K562 (cell line): ENCODE results near the gene TNC. TPM values are rescaled to one million over a fixed set of nuclear protein-coding genes. Genes with fewer than 3 reads are reported as not detected.
A peak's percentile ranks its signal among the peaks of the same experiment; 100 is the strongest.

Experiments used
- ATF3 ChIP-seq, 2 experiments: fragments of 450-650 bp in 1 of 2; sonication (generic) in 1 of 2; formaldehyde crosslinking in 1 of 2; IDR thresholded peaks in 1 of 2; conservative IDR thresholded peaks in 1 of 2; 2 replicates each; pipeline versions ENCODE4 v1.6.1 to v1.8.1; 2016 to 2023; ENCODE audit warnings: mild to moderate bottlenecking in 2 of 2, moderate library complexity in 2 of 2, inconsistent platforms in 1 of 2, missing genetic modification reagents in 1 of 2
- ATF7 ChIP-seq: fragments of 450-650 bp; IDR thresholded peaks from 2 replicates; pipeline ENCODE4 v1.7.1; 2014; ENCODE audit warnings: mild to moderate bottlenecking, moderate library complexity
- CEBPG ChIP-seq, 3 experiments: fragments of 200-800 bp in 1 of 3; sonication (Bioruptor generic) in 1 of 3; sonication (generic) in 1 of 3; formaldehyde crosslinking in 1 of 3; IDR thresholded peaks in 2 of 3; conservative IDR thresholded peaks in 1 of 3; 2 replicates each; pipeline versions ENCODE4 v1.6.1 to v1.8.0; 2016 to 2022; ENCODE audit warnings: missing compliant biosample characterization in 2 of 3, missing genetic modification characterization in 2 of 3, mild to moderate bottlenecking in 1 of 3, missing genetic modification reagents in 1 of 3
- CHCHD3 ChIP-seq: fragments of 250-450 bp; sonication (Bioruptor Pico); IDR thresholded peaks from 2 replicates; pipeline ENCODE4 v2.1.2; 2022; ENCODE audit warnings: mild to moderate bottlenecking
- CTCF ChIP-seq, 3 experiments: IDR thresholded peaks in 2 of 3; conservative IDR thresholded peaks in 1 of 3; 2 replicates each; pipeline ENCODE4 v1.5.1; 2011 to 2012; ENCODE audit warnings: low read length in 3 of 3, mild to moderate bottlenecking in 3 of 3, control low read depth in 2 of 3, improper control_type of control experiment in 1 of 3, inconsistent platforms in 1 of 3, low read depth in 1 of 3, mixed read lengths in 1 of 3, moderate library complexity in 1 of 3; ENCODE audit not compliant: insufficient read depth in 2 of 3
- ESRRA ChIP-seq: fragments of 450-650 bp; IDR thresholded peaks from 2 replicates; pipeline ENCODE4 v1.6.1; 2014; ENCODE audit warnings: low read depth, mild to moderate bottlenecking, moderate library complexity, borderline replicate concordance
- GMEB1 ChIP-seq: fragments of 250-450 bp; sonication (Bioruptor Pico); IDR thresholded peaks from 2 replicates; pipeline ENCODE4 v1.4.0; 2020; ENCODE audit warnings: mild to moderate bottlenecking
- HDAC8 ChIP-seq: fragments of 450-650 bp; IDR thresholded peaks from 2 replicates; pipeline ENCODE4 v1.6.1; 2016; ENCODE audit warnings: mild to moderate bottlenecking, missing genetic modification characterization, moderate library complexity, missing compliant biosample characterization
- MCM3 ChIP-seq: fragments of 450-650 bp; IDR thresholded peaks from 2 replicates; pipeline ENCODE4 v1.6.1; 2016
- MEF2D ChIP-seq: conservative IDR thresholded peaks from 2 replicates; pipeline ENCODE4 v1.6.1; 2016; ENCODE audit warnings: low read depth, missing genetic modification characterization, missing compliant biosample characterization
- PRMT5 ChIP-seq: sonication (generic); formaldehyde crosslinking; IDR thresholded peaks from 2 replicates; pipeline ENCODE4 v1.5.0; 2020; ENCODE audit warnings: missing genetic modification reagents
- RFX7 ChIP-seq: fragments of 250-450 bp; sonication (Bioruptor Pico); IDR thresholded peaks from 2 replicates; pipeline ENCODE4 v1.5.1; 2021; ENCODE audit warnings: mild to moderate bottlenecking
- SIRT6 ChIP-seq: IDR thresholded peaks from one replicate; pipeline ENCODE4 v1.6.1; 2012; ENCODE audit warnings: low read depth, mild to moderate bottlenecking, control low read depth, inconsistent platforms, low read length, moderate library complexity
- STAG1 ChIP-seq: sonication (generic); formaldehyde crosslinking; IDR thresholded peaks from 2 replicates; pipeline ENCODE4 v1.5.0; 2020; ENCODE audit warnings: missing genetic modification reagents, borderline replicate concordance
- THRA ChIP-seq: fragments of 450-650 bp; IDR thresholded peaks from 2 replicates; pipeline ENCODE4 v1.6.1; 2017; ENCODE audit warnings: mild to moderate bottlenecking, moderate library complexity
- YY1 ChIP-seq, 3 experiments: IDR thresholded peaks; 2 replicates each; pipeline ENCODE4 v1.6.1; 2011; ENCODE audit warnings: low read length in 2 of 3, mild to moderate bottlenecking in 2 of 3, moderate library complexity in 2 of 3, borderline replicate concordance in 1 of 3, control low read depth in 1 of 3, low read depth in 1 of 3; ENCODE audit not compliant: insufficient read depth in 3 of 3, insufficient replicate concordance in 2 of 3, control insufficient read depth in 1 of 3, insufficient read length in 1 of 3; ENCODE audit errors: extremely low read depth in 1 of 3
- ZBTB26 ChIP-seq: fragments of 450-650 bp; formaldehyde crosslinking; IDR thresholded peaks from 2 replicates; pipeline ENCODE4 v1.4.0; 2022; ENCODE audit warnings: missing genetic modification characterization
- polyA plus RNA-seq, 8 experiments: library from polyadenylated mRNA; depleted of rRNA in 4 of 8; stranded (reverse) in 5 of 8; unstranded in 3 of 8; fragments of >200 nt; fragmentation: Nextera tagmentation in 2 of 8; fragmentation: Illumina TruSeq in 1 of 8; extraction: Ambion mirVana in 2 of 8; extraction: Trizol in 1 of 8; gene quantifications; 2 replicates each; pipeline versions ENCODE4 v1.2.1 to v1.2.3, GENCODE V29; 2011 to 2014; ENCODE audit warnings: inconsistent platforms in 1 of 8, missing spikeins in 1 of 8
- total RNA-seq, 7 experiments: library from RNA; depleted of rRNA in 6 of 7; stranded (reverse); fragments of >200 nt in 6 of 7; fragmentation: Illumina TruSeq in 2 of 7; extraction: Trizol in 2 of 7; gene quantifications; 2 replicates each; pipeline versions ENCODE4 v1.2.1 to v1.2.3, GENCODE V29; 2011 to 2021; ENCODE audit warnings: low replicate concordance in 1 of 7

Gene TNC
- total and polyA plus RNA-seq, 9 of the 15 experiments (the other 6 are each of a cell fraction or from before 2014, with no cell fraction given), result under 0.01 to 0.29 TPM; not detected in 7

- TF ChIP-seq THRA (no peak), CTCF (IDR thresholded peaks at IDR 0.05 in 2 of 3, conservative IDR thresholded peaks at IDR 0.05 in 1 of 3; ENCODE audit: insufficient read depth in 2 of 3, low read depth in 1 of 3, low read length in 3 of 3) (no peak), ESRRA (peak; percentile 36; the same call in 1 of the 2 replicates), PRMT5 (CRISPR knock-in tag) (no peak), HDAC8 (tag) (0 out of 2 replicates have a peak, but pooled peaks have one; percentile 48), MEF2D (tag) (no peak), YY1 (IDR thresholded peaks at IDR 0.05; ENCODE audit: borderline replicate concordance in 1 of 3, control insufficient read depth in 1 of 3, extremely low read depth in 1 of 3, insufficient read depth in 3 of 3, insufficient read length in 1 of 3, insufficient replicate concordance in 2 of 3, low read depth in 1 of 3, low read length in 2 of 3) (no peak), CHCHD3 (CRISPR knock-in tag) (no peak), STAG1 (CRISPR knock-in tag) (no peak), ZBTB26 (CRISPR knock-in tag) (no peak), RFX7 (CRISPR knock-in tag) (no peak), SIRT6 (no peak), GMEB1 (CRISPR knock-in tag) (no peak), CEBPG (CRISPR knock-in tag; IDR thresholded peaks at IDR 0.05) (peak; percentile 44; the same call in 1 of the 2 replicates), CEBPG (tag; conservative IDR thresholded peaks at IDR 0.05 in 1 of 2, IDR thresholded peaks at IDR 0.05 in 1 of 2) (peak; percentile 77 to 92), ATF3 (IDR thresholded peaks at IDR 0.05) (peak; percentile 70; the same call in 1 of the 2 replicates), ATF3 (CRISPR knock-in tag; conservative IDR thresholded peaks at IDR 0.05) (no peak), ATF7 (0 out of 2 replicates have a peak, but pooled peaks have one; percentile 44), MCM3 (no peak)
These were observed 81.9 kb downstream of the TNC start (continued) for GRCh38 chr9:115035841-115036612.
